Measurements from ENCODE around the gene SRP72.

Gene SRP72

DNA sequence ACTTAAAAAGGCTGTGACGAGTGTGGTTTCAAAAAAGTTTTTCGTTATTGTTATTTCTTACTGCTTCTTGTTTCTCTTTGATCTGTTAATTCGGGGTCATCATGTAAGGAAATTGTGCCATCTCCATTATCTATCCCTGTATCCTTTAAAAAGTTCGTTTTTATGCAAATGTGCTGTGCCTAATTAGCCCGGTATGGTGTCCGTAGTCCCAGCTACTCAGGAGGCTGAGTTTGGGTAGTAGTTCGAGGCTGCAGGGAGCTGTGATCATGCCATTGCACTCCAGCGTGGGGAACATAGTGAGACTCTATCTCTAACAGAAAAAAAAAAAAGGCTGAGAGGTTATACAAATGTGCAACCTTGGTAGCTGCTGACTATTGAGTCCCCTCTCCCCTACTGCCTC lies 83.2 kb downstream of the SRP72 start:
- no peak for DNase-seq (ENCODE audit: low read depth)

DNA sequence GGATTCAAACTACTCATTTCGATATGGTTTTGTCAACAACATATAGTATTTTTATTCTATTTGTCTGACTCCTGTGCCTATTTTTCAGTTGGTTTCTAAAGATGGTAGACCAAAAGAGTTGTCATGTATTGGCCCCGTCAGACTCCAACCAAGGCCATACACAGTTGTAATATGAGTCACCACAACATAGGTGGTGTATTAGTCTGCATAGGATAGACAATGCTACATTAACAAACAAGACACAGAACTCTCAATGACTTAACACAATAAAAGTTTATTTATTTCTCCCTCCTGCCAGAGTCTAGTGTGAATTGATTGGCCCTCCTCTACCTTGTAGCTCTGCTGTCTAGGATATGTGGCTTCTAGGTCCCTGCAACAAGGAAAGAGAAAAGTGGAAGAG lies 84.1 kb downstream of the SRP72 start:
- DNase-seq (ENCODE audit: low read depth) = no peak

DNA sequence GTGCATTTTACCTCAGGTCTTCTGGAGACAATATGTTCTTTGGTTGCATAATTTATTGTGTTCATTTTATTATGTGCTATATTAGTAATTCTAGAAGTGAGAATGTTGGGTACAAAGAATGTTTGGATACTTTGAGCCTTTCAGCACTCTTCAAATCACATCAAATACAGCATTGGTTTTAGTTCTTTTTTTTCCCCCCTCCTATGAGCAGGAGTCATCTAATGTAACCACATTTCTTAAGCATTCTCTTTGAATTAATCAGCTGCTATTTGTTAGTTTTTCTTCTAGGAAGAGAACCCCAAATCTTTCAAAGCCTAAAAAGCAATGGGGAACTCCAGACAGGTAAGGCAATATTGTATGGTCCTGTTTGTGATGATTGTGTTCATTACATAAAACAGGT lies 84.9 kb downstream of the SRP72 start:
- no peak for DNase-seq (ENCODE audit: low read depth)

Data from stimulated activated CD8-positive, alpha-beta memory T cell treated with anti-CD3 and anti-CD28 coated beads, Interleukin-12 subunit alpha, Interleukin-12 subunit beta, amount 100 ng/mL, for 1 hour (primary cell).